ENCODE measurements around the gene XPNPEP1.
A peak's percentile ranks its signal among the peaks of the same experiment; 100 is the strongest.

XPNPEP1 gene

DNA sequence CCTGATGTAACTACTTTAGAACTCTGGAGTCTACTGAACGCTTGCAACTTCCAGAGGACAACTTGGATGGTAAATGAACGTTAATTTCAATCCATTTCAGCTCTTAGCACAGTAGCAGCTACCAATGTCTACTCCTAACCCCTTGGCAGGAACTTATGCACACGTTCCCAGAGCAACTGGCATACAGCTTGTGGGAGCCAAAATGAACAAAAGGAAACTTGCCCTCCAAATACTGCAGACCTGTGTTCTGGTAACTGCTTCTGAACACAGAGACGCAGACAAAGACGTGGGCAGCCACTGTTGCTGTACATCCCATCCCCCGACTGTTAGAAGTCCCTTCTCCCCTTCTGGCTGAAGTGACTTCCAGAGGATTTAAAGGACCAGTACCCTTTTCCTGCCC, 61.3 kb downstream of the XPNPEP1 start:
- DNase-seq = no peak
- Mint-ChIP-seq H3K4me3 (no peak overlapping the region), H3K27ac (no peak overlapping the region), H3K9me3 (peaks cover 14% of the 10 kb centered on the region), H3K27me3 (no peaks in the 10 kb centered on the region), H3K4me1 (ENCODE audit: low read depth) (no peaks in the 10 kb centered on the region), H3K36me3 (ENCODE audit: low read depth) (peaks cover 56% of the 10 kb centered on the region)

- Mint-ChIP-seq H3K36me3 (ENCODE audit: low read depth) (peaks cover 47% of the 10 kb centered on the region), H3K27ac (no peak overlapping the region), H3K4me1 (ENCODE audit: low read depth) (no peaks in the 10 kb centered on the region), H3K9me3 (peaks cover 14% of the 10 kb centered on the region), H3K4me3 (no peak overlapping the region), H3K27me3 (no peaks in the 10 kb centered on the region)
- DNase-seq = no peak
These were observed 62.2 kb downstream of the XPNPEP1 start for GRCh38 chr10:109861081-109861480.

DNA sequence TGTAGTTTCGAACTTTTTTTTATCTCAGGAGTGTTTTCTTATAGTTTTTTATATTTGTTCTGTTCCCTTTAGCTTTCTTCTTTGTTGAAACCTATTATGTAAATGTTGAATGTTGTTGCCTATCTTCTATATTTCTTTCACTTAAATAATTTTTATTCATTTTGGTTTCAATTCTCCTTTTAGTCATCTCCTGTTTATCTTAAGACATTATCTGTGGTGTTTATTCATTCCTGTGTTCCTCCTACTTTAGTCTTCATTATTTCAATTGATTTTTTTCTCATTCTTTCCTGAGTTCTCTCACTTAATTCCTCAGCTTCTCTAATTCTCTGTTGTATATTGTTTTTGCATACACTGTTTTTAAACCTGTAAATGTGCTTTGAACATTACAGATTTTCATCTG, 64.1 kb downstream of the XPNPEP1 start:
- H3K4me3 Mint-ChIP-seq = no peak overlapping the region
- DNase-seq = no peak
- no peaks in the 10 kb centered on the region for H3K4me1 Mint-ChIP-seq (ENCODE audit: low read depth)
- H3K27me3 Mint-ChIP-seq = no peaks in the 10 kb centered on the region
- peaks cover 13% of the 10 kb centered on the region for H3K9me3 Mint-ChIP-seq
- H3K27ac Mint-ChIP-seq = no peak overlapping the region
- peaks cover 28% of the 10 kb centered on the region for H3K36me3 Mint-ChIP-seq (ENCODE audit: low read depth)

DNA sequence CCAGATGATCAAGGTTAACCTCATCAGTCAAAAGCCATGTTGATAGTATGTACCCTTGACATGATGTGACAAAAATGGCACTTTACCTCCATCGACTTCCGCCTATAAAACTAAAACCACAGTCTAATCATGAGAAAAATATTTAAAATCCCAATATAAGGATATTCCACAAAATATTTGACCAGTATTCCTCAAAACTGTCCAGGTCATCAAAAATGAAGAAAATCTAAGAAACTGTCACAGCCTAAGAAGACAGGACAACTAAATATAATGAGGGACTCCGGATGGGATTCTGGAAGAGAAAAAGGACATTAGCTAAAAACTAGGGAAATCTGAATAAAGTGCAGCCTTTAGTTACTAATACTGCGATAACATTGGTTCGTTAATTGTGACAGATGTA, 67.6 kb downstream of the XPNPEP1 start:
- Mint-ChIP-seq H3K9me3 (no peaks in the 10 kb centered on the region), H3K4me3 (no peak overlapping the region), H3K4me1 (ENCODE audit: low read depth) (peaks cover 15% of the 10 kb centered on the region), H3K36me3 (ENCODE audit: low read depth) (peaks cover 5% of the 10 kb centered on the region), H3K27ac (no peak overlapping the region), H3K27me3 (no peaks in the 10 kb centered on the region)
- DNase-seq = no peak

GRCh38 chr10:109853921-109854320, 69.4 kb downstream of the XPNPEP1 start:
- Mint-ChIP-seq H3K4me3 (no peak overlapping the region), H3K27me3 (no peaks in the 10 kb centered on the region), H3K9me3 (no peaks in the 10 kb centered on the region), H3K36me3 (ENCODE audit: low read depth) (peaks cover under 1% of the 10 kb centered on the region), H3K4me1 (ENCODE audit: low read depth) (peaks cover 15% of the 10 kb centered on the region), H3K27ac (no peak overlapping the region)
- DNase-seq = no peak

DNA sequence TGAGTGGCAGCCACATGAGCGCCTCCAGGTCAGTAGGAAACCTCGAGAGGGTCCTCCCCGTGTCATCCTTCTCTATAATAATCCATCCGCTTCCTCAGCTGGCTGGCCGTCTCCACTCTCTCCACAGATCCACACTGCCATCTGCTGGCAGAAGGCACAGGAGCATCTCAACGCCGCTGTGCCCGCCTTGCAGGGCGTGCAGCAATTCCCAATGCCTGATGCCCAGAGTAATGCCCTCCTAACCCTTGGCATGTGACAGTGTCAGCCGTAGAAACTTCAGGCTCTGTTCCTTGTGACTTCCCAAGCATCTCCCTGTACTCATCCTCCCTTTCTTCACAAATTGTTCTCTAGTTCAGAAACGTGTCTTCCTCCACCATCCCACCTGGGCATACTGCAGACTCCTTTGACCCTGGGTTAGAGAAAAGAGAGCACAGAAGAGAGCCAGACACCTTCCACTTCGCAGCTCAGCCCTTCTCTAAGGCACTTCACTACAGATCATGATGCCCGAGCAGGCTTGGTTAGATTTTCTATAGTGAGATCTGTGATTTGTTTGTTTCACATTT, 70.8 kb downstream of the XPNPEP1 start:
- H3K27ac Mint-ChIP-seq = no peak overlapping the region
- H3K9me3 Mint-ChIP-seq = no peaks in the 10 kb centered on the region
- H3K27me3 Mint-ChIP-seq = no peaks in the 10 kb centered on the region
- no peaks in the 10 kb centered on the region for H3K36me3 Mint-ChIP-seq (ENCODE audit: low read depth)
- peaks cover 15% of the 10 kb centered on the region for H3K4me1 Mint-ChIP-seq (ENCODE audit: low read depth)
- H3K4me3 Mint-ChIP-seq = no peak overlapping the region
- peak; percentile 78 for DNase-seq

- H3K4me1 Mint-ChIP-seq (ENCODE audit: low read depth) = peaks cover 15% of the 10 kb centered on the region
- no peaks in the 10 kb centered on the region for H3K9me3 Mint-ChIP-seq
- H3K36me3 Mint-ChIP-seq (ENCODE audit: low read depth) = no peaks in the 10 kb centered on the region
- no peak for DNase-seq
- no peak overlapping the region for H3K27ac Mint-ChIP-seq
- H3K27me3 Mint-ChIP-seq = no peaks in the 10 kb centered on the region
- no peak overlapping the region for H3K4me3 Mint-ChIP-seq
These were observed 71.5 kb downstream of the XPNPEP1 start for GRCh38 chr10:109851616-109852474.

DNA sequence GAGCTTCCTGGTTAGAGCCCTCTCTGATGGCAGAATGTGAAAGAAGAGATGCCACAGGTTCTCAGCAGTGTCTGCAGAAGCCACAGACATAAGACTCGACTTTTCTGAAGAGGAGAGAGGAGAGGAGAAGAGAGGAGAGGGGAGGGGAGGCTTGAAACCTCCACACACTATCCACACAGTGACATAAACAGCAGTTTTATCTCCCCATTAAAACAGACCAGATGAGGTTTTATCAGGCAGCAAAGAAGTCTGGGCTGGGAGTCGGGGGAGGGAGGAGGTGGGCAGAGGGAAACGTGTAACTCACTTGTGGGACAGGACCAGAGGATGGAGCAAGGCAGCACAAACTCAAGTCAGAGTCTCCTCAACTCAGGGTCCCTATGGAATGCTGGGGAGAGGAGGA, 76.5 kb downstream of the XPNPEP1 start:
- H3K27ac Mint-ChIP-seq = no peak overlapping the region
- DNase-seq = no peak
- H3K27me3 Mint-ChIP-seq = no peaks in the 10 kb centered on the region

GRCh38 chr10:109845308-109845707, 78.0 kb downstream of the XPNPEP1 start:
- no peaks in the 10 kb centered on the region for H3K4me1 Mint-ChIP-seq (ENCODE audit: low read depth)
- H3K36me3 Mint-ChIP-seq (ENCODE audit: low read depth) = no peaks in the 10 kb centered on the region
- no peaks in the 10 kb centered on the region for H3K27me3 Mint-ChIP-seq
- H3K27ac Mint-ChIP-seq = no peak overlapping the region
- no peak overlapping the region for H3K4me3 Mint-ChIP-seq
- H3K9me3 Mint-ChIP-seq = no peaks in the 10 kb centered on the region
- no peak for DNase-seq

More for the DNA sequence above, 76.5 kb downstream of the XPNPEP1 start:
- Mint-ChIP-seq H3K36me3 (ENCODE audit: low read depth) (no peaks in the 10 kb centered on the region), H3K4me3 (no peak overlapping the region), H3K4me1 (ENCODE audit: low read depth) (peaks cover 4% of the 10 kb centered on the region), H3K9me3 (no peaks in the 10 kb centered on the region)

DNA sequence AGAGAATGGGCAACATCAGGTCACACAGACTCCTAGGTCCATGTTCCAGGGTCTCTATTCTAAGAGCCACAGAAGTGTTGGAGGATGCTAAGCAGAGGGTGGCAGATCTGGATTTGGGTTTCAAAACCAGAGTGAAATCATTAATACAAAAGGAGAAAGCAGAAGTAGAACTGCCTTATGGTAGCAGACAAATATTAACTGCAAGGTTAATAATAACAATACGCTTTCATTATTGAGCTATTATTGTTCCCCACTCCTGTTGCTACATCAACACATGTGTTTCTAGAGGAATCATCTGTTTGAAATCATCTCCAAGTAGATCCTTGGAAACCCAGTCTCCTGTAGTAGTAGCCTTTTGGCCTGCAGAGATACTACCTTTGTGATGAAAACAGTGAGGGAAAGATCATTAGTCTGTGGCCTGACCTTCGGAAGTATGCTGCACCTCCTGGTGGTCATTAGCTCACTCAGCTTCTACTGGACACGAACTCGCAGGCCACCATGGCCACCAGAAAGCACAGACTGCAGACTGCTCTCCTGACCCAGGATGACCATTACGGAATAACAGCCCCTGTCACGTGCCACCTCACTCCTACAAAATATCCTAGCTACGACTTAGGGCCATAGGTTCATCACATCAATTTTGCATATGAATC, 84.6 kb downstream of the XPNPEP1 start:
- Mint-ChIP-seq H3K36me3 (ENCODE audit: low read depth) (no peaks in the 10 kb centered on the region), H3K4me1 (ENCODE audit: low read depth) (peaks cover 2% of the 10 kb centered on the region), H3K9me3 (no peaks in the 10 kb centered on the region), H3K27ac (no peak overlapping the region), H3K4me3 (no peak overlapping the region), H3K27me3 (no peaks in the 10 kb centered on the region)
- DNase-seq = no peak

DNA sequence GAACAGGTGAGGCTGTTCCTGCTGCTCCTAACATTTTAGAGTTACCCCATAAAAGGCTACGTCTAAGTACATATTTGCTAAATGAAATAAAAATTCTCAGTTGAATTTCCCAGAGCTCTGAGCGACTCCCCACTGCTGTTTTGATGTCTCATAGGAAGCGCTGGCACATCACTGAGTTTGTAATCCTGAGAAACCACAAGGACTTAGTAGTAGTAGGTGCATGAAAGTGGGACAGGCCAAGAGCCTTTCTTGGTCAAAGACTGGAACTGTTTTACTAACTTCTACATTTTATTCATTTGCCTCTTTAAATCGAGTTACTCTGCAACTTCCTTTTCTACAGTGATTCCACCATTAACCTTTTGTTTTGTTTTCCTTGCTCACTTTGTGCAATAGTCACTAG, 85.9 kb downstream of the XPNPEP1 start:
- no peaks in the 10 kb centered on the region for H3K9me3 Mint-ChIP-seq
- H3K27me3 Mint-ChIP-seq = no peaks in the 10 kb centered on the region
- H3K4me3 Mint-ChIP-seq = no peak overlapping the region
- H3K4me1 Mint-ChIP-seq (ENCODE audit: low read depth) = peaks cover 2% of the 10 kb centered on the region
- no peak overlapping the region for H3K27ac Mint-ChIP-seq
- no peaks in the 10 kb centered on the region for H3K36me3 Mint-ChIP-seq (ENCODE audit: low read depth)
- DNase-seq = no peak

- no peaks in the 10 kb centered on the region for H3K9me3 Mint-ChIP-seq
- no peaks in the 10 kb centered on the region for H3K36me3 Mint-ChIP-seq (ENCODE audit: low read depth)
- no peak overlapping the region for H3K4me3 Mint-ChIP-seq
- H3K4me1 Mint-ChIP-seq (ENCODE audit: low read depth) = peaks cover 2% of the 10 kb centered on the region
- H3K27me3 Mint-ChIP-seq = no peaks in the 10 kb centered on the region
- no peak overlapping the region for H3K27ac Mint-ChIP-seq
- no peak for DNase-seq
These were observed 88.1 kb downstream of the XPNPEP1 start for GRCh38 chr10:109835257-109835656.

- H3K4me3 Mint-ChIP-seq = no peak overlapping the region
- DNase-seq = no peak
These were observed 91.5 kb downstream of the XPNPEP1 start for GRCh38 chr10:109831846-109832245.

GRCh38 chr10:109824206-109824605, 99.1 kb downstream of the XPNPEP1 start:
- Mint-ChIP-seq H3K4me3 (no peak overlapping the region), H3K27me3 (peaks cover 11% of the 10 kb centered on the region), H3K4me1 (ENCODE audit: low read depth) (no peaks in the 10 kb centered on the region), H3K9me3 (no peaks in the 10 kb centered on the region), H3K36me3 (ENCODE audit: low read depth) (no peaks in the 10 kb centered on the region), H3K27ac (no peak overlapping the region)
- DNase-seq = no peak

More at GRCh38 chr10:109831846-109832245, 91.5 kb downstream of the XPNPEP1 start:
- H3K27ac Mint-ChIP-seq = no peak overlapping the region
- no peaks in the 10 kb centered on the region for H3K4me1 Mint-ChIP-seq (ENCODE audit: low read depth)
- no peaks in the 10 kb centered on the region for H3K36me3 Mint-ChIP-seq (ENCODE audit: low read depth)
- no peaks in the 10 kb centered on the region for H3K9me3 Mint-ChIP-seq
- peaks cover 3% of the 10 kb centered on the region for H3K27me3 Mint-ChIP-seq

GRCh38 chr10:109823196-109823595, 100.1 kb downstream of the XPNPEP1 start:
- Mint-ChIP-seq H3K9me3 (no peaks in the 10 kb centered on the region), H3K27ac (no peak overlapping the region), H3K27me3 (peaks cover 8% of the 10 kb centered on the region), H3K4me1 (ENCODE audit: low read depth) (no peaks in the 10 kb centered on the region), H3K36me3 (ENCODE audit: low read depth) (no peaks in the 10 kb centered on the region), H3K4me3 (no peak overlapping the region)
- no peak for DNase-seq
